C4-2B (cell line): ENCODE data around the gene MAST4.

Source experiments
- CTCF ChIP-seq: fragments of 450-650 bp; conservative IDR thresholded peaks from 2 replicates; pipeline ENCODE4 v1.5.1; 2017; ENCODE audit warnings: mild to moderate bottlenecking
- ZFX ChIP-seq: fragments of 450-650 bp; IDR thresholded peaks from 2 replicates; pipeline ENCODE4 v1.6.1; 2017

DNA sequence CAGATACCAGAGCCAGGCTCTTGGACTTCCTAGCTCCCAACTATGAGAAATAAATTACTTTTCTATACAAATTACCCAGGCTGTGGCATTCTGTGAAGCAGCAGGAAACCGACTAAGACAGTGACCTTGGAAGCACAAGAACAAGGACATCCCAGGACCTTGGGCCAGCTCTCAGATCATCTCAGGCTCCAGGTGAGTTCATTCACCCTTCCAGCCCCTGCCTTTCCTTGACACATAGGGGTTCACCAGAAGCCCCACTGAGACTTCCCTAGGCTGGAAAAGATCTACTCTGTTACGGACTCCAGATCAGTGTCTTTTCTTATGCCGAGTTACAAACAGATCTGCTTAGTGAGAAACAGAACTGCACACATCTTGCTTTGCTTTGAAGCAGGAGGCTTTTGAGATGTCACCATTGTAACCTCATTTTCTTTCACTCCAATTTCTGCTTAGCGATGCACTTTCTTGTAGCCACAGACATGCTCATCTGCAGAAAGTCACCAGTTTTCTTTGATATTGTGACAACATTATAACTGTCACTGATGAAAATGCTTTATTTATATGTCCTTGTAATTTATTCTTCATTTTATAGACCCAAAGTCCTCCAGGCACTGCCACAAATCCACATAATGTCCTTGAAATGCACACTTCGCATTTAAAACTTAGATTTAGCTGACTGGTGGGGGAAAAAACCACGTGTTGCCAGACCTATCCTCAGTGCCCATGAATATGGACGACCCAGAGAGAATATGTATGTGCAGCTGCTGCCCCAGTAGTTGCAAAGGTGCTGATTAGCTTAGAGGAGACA is 592.3 kb downstream of the MAST4 start:
- TF ChIP-seq CTCF (no peak), ZFX (no peak)
